ENCODE data around the gene PODN.

GRCh38 chr1:53117836-53118235, 55.8 kb downstream of the PODN start:
- TF ChIP-seq CTCF (IDR thresholded peaks at IDR 0.05; ENCODE audit: poor library complexity), result no peak
- no peak for TF ChIP-seq EZH2 (IDR thresholded peaks at IDR 0.05; ENCODE audit: borderline replicate concordance)
- no peak for TF ChIP-seq EZH2phosphoT487 (IDR thresholded peaks at IDR 0.05; ENCODE audit: low read depth, severe bottlenecking, unreplicated experiment)

Data from hepatocyte (in vitro differentiated cells).